GM23338 (cell line): Measurements from ENCODE around the gene DLG2.

Source experiments
- CTCF ChIP-seq, 2 experiments: fragments of 200-600 bp in 1 of 2; sonication (generic) in 1 of 2; conservative IDR thresholded peaks; 2 replicates each; pipeline versions ENCODE4 v1.5.1 to v1.6.1; 2016 to 2017; ENCODE audit warnings: antibody characterized with exemption in 2 of 2, low read depth in 2 of 2, mild to moderate bottlenecking in 2 of 2, moderate library complexity in 1 of 2
- EZH2 ChIP-seq: fragments of 200-600 bp; sonication (generic); IDR thresholded peaks from one replicate; pipeline ENCODE4 v1.8.0; 2017; ENCODE audit warnings: antibody characterized with exemption, mild to moderate bottlenecking, low read depth; ENCODE audit not compliant: unreplicated experiment
- NANOG ChIP-seq: IDR thresholded peaks from 2 replicates; pipeline ENCODE4 v1.6.1; 2016; ENCODE audit warnings: antibody characterized with exemption, borderline replicate concordance
- POLR2AphosphoS5 ChIP-seq: IDR thresholded peaks from 2 replicates; pipeline ENCODE4 v1.6.1; 2016; ENCODE audit warnings: antibody characterized with exemption, low read depth
- REST ChIP-seq: IDR thresholded peaks from one replicate; pipeline ENCODE4 v1.6.1; 2018; ENCODE audit warnings: antibody characterized with exemption; ENCODE audit not compliant: unreplicated experiment

DNA sequence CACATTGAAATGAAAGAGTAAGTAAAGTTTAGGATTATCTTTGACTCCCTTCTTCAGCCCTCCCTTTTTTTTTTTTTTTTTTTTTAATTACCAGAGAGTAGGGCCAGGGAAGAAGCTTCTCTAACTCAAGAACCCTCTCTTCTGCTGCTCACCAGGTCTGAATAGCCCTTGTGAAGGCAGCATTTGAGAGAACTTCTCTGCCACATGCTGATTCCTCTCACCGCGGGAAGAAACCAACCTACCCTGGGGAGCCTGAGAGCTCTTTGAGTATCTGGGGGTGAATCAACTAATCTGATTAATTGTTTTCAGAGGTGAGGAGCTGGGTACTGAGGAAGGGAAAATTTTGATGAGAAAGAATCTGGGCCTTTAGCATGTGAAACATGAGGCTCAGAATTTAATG, 1906.5 kb downstream of the DLG2 start:
- TF ChIP-seq CTCF (conservative IDR thresholded peaks at IDR 0.05; ENCODE audit: low read depth in 2 of 2) = no peak
- TF ChIP-seq EZH2 = no peak
- no peak for TF ChIP-seq NANOG
- no peak for TF ChIP-seq REST
- TF ChIP-seq POLR2AphosphoS5 = no peak
